ENCODE data around the gene DTD2.

The DTD2 gene

GRCh38 chr14:31405106-31405505 is 52.2 kb downstream of the DTD2 start:
- DNase-seq (ENCODE audit: low read depth in 3 of 3) = no peak

GRCh38 chr14:31403707-31404106 is 53.6 kb downstream of the DTD2 start:
- DNase-seq (ENCODE audit: low read depth in 3 of 3) = no peak

- no peak for DNase-seq (ENCODE audit: low read depth in 3 of 3)
These were observed 54.4 kb downstream of the DTD2 start for GRCh38 chr14:31402764-31403439.

- DNase-seq (ENCODE audit: low read depth in 3 of 3) = no peak
These were observed 55.9 kb downstream of the DTD2 start for GRCh38 chr14:31401369-31401932.

GRCh38 chr14:31400031-31400638 is 57.2 kb downstream of the DTD2 start:
- DNase-seq (ENCODE audit: low read depth in 3 of 3) = no peak
